Vagina (tissue), 2 donors: Measurements from ENCODE around the gene VGLL2.

Experiments used
- POLR2A ChIP-seq, 2 donors: fragments of 450-650 bp; IDR thresholded peaks; one replicate each; pipeline ENCODE4 v1.6.1; 2017; ENCODE audit warnings: antibody characterized with exemption in 2 of 2, mild to moderate bottlenecking in 2 of 2, moderate library complexity in 2 of 2
- POLR2AphosphoS5 ChIP-seq, 2 donors: sonication (generic); formaldehyde crosslinking; IDR thresholded peaks; one replicate each; pipeline ENCODE4 v1.9.0; 2017; ENCODE audit warnings: antibody characterized with exemption in 2 of 2, mild to moderate bottlenecking in 2 of 2, low read depth in 1 of 2; ENCODE audit not compliant: insufficient read depth in 1 of 2
- TF ChIP-seq, protein P1 (sequence below), 3 experiments: fragments of 450-650 bp in 2 of 3; fragments of 200-600 bp in 1 of 3; sonication (generic) in 1 of 3; IDR thresholded peaks; one replicate each; pipeline ENCODE4 v1.5.1; 2017 to 2019; ENCODE audit warnings: antibody characterized with exemption in 3 of 3, mild to moderate bottlenecking in 2 of 3, moderate library complexity in 2 of 3

DNA sequence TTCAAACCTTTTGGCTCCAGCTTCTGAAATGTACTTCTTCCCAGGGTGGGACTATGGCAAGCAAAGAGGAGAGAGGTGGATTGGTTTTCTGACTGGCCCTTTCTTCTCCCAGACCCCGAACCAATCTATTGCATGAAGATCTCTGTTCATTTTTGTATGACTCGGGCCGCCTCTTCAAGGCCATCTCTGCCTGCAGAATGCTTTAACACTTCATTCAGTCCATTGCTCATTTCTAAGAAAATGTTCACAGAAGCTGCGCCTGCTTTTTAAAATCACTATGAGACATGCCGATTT lies 1.6 kb downstream of the VGLL2 start:
- TF ChIP-seq, protein P1, sequence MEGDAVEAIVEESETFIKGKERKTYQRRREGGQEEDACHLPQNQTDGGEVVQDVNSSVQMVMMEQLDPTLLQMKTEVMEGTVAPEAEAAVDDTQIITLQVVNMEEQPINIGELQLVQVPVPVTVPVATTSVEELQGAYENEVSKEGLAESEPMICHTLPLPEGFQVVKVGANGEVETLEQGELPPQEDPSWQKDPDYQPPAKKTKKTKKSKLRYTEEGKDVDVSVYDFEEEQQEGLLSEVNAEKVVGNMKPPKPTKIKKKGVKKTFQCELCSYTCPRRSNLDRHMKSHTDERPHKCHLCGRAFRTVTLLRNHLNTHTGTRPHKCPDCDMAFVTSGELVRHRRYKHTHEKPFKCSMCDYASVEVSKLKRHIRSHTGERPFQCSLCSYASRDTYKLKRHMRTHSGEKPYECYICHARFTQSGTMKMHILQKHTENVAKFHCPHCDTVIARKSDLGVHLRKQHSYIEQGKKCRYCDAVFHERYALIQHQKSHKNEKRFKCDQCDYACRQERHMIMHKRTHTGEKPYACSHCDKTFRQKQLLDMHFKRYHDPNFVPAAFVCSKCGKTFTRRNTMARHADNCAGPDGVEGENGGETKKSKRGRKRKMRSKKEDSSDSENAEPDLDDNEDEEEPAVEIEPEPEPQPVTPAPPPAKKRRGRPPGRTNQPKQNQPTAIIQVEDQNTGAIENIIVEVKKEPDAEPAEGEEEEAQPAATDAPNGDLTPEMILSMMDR (IDR thresholded peaks at IDR 0.05), result no peak
- TF ChIP-seq POLR2A (IDR thresholded peaks at IDR 0.05) (no peak), POLR2AphosphoS5 (IDR thresholded peaks at IDR 0.05; ENCODE audit: insufficient read depth in 1 of 2, low read depth in 1 of 2) (no peak)
